Right hindlimb (tissue), 1 donor: ENCODE results near the gene TUBB4B.

ENCODE experiments used
- DNase-seq: peaks from one replicate; pipeline ENCODE4 v3.0.0-alpha.2; 2018

TUBB4B gene

DNA sequence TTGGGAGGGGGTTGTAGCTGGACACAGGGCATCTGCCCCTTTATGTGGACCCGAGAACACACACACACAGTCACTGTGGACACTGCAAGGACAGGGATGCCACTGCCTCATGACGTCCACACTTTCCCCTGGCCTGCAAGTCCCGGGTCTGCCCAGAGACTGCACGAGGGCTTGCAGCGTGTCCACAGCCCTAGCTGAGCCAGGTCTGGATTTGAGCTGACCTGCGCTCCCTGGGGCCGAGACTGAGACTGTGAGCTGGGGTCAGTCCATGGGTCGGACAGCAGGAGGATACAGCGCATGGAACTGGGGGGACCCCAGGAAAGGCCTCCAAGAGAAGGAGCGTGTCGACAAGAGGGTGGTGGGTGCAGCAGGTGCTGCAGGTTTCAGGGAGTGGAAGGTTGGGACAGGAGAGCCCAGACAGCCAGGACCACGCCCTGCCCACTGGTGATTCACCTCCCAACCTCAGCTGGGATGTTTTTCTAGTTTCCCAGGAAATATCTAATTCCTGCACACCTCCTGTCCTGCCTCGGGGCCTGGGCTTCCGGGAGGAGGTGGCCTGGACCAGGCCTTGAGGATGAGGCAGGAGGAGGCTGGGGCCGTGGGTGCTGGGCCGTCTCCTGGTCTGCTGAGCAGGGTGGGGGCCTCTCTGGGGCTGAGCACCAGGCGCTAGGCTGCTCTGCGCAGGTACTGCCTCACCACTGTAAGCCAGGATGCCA lies 14.6 kb upstream of the TUBB4B start:
- no peak for DNase-seq

DNA sequence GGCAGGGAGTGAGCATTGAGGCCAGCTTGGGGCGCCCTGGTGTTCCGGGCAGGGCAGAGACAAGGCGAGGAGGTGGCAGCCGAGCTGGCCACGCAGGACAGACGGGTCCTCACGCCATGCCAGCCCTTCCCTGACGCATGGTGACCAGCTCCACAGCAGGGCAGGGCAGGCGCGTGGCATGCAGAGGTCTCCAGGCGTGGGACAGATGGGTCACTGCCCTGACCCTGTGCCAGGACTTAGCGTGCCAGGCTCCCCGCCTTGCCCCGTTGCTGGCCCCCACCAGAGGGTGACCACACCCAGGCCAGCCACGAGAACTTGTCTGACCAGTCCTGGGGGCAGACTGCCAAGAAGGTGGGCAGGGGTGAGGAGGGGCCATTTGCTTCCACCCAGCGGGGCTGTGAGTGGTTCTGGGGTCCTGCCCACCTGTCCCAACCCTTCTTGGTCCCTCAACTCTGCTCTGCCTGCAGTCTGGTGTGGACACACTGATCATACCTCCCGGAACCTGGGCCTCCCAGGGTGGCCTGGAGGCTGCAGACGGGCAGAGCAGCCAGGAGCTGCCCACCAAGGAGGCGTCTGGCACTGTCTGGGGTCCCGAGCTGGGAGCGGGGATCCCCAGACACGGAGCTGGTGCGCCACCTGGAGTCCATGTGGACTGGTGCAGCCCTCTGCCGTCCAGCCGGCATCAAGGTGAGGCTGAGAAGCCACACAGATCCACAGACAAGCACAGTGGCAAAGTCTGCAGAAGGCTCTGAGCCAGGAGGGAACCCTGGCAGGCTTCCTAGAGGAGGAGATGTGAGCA lies 13.8 kb upstream of the TUBB4B start, which contains the start of gene RNF224:
TSS of gene RNF224 (plus strand) at position 449 of the 799 bp plus-strand sequence. CDS start 834 bp downstream, outside the sequence.
- DNase-seq, result peak; percentile 80

DNA sequence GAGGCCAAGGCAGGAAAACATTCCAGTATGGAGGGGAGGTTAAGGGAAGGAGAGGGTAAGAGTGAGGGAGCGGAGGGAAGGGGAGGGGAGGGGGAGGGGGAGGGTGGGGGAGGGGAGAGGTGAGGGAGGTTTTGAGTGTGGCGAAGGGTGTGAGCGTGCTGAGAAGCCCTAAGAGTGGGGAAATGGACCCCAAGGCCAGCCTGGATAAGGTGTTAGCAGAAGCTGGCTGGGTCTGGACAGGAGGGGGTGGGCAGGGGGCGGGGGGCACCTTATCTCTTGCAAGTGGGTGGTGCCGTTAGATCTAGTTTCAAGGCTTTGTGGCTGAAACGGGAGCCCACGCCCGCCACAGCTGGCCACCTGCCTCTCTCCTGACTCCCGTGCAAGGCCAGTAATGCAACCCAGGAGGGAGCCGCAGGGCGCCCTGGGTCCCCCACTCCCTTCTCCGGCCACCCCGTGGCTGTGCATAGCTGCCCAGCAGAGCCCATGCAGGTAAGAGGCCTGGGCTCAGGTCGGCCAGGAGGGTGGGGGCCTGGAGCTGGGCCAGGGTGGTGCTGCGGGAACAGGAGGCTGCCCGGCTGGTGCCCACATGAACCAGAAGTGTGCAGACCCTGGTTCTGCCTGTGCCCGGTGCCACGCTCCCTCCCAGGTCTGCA lies 13.1 kb upstream of the TUBB4B start:
- no peak for DNase-seq

DNA sequence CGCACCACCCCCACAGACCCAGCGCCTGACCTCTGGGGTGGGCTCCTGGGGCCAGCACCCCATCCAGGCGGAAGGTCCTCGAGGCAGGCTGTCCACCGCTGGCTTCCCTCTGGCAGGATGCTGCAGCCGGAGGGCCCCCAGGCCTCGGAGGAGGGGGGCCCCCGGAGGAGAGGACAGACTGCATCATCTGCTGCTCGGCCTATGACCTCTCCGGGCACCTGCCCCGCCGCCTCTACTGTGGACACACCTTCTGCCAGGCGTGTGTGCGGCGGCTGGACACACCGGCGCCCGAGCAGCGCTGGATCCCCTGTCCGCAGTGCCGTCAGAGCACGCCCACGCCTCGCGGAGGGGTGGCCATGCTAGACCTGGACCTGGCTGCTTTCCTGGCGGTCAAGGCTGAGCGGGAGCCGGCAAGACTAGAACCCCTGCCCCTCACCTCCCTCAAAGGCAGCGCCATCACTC lies 12.6 kb upstream of the TUBB4B start:
- no peak for DNase-seq

DNA sequence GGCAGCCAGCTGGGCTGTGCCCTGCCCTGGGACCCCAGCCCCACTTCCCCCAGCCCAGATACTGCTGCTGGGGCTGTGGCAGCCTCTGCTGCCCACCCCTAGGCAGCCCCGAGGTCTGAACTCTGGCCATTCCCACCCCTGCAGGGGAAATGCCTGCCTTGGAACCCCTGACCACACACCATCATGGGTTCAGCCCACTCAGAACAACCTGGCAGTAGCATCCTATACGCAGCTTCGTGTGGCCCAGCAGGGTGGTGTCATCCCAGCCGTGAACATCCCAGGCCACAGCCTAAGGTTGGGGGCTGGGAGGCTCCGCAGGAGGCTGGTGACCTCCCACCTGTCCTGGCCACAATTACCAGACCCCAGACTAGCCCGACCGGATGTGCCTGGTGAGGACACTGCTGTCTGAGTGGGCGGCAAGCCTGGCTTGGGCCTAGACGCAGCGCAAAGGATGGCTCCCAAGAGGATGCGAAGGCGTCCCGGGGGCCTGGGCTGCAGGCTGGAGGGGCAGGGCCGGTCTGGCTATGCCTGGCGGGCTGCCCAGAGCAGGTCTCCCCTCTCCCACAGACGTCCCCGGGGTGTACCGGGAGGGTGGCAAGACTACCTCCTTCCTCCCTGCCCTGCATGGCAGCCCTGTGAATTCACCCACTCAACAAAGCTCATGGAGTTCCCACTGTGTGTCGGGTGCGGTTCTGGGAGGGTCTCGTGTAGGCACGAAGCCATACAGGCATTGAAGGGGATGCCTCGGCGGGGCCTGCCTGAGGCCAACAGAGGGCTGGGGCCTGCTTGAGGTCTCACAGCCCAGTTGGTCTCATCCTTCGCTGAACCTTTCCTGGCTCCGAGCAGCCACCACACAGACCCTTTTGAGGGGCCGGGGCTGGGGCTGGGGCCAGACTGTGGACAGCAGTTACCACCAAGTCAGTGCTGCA lies 11.9 kb upstream of the TUBB4B start:
- no peak for DNase-seq

DNA sequence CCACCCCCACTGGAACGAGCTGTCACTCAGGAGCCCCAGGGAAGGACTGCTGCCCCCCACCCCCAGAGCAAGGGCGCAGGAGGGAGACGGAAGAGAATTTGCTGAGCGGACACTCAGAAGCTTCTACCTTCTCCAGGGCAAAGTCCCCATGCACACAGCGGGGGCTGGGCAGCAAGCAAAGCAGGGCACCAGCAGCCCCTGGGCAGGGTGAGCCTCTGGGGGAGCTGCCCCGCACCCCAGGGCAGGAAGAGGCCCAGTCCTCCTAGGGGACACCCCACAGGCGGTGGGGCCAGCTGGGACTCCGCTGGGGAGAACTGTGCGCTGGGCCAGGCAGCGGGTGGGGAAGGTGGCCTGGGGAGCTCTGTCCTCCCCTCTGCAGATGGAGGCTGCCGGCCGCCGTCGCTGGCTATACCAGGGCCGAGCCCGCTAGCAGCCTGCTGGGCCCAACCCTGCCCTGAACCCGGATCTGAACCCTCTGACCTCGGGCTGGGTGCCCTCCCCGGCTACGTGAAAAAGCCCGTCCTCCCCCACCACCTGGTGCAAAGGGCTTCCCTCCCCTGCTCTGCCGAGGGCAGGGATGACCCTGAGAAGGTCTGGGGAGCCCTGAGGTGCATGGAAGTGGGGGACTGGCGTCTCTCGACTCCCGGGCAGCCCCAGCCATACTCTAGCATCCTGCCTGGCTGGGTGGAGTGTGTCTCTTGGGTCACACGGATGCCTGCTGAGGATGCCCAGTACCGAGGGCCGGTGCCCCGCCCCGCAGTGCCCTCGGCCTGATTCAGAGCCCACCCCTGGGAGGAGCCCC lies 11.0 kb upstream of the TUBB4B start:
- DNase-seq, result no peak

GRCh38 chr9:137230705-137231371 lies 10.2 kb upstream of the TUBB4B start, which contains the start of gene SLC34A3:
Gene SLC34A3 (plus strand): TSS chr9:137230901. CDS start chr9:137231703, 802 bp downstream.
- DNase-seq, result no peak

DNA sequence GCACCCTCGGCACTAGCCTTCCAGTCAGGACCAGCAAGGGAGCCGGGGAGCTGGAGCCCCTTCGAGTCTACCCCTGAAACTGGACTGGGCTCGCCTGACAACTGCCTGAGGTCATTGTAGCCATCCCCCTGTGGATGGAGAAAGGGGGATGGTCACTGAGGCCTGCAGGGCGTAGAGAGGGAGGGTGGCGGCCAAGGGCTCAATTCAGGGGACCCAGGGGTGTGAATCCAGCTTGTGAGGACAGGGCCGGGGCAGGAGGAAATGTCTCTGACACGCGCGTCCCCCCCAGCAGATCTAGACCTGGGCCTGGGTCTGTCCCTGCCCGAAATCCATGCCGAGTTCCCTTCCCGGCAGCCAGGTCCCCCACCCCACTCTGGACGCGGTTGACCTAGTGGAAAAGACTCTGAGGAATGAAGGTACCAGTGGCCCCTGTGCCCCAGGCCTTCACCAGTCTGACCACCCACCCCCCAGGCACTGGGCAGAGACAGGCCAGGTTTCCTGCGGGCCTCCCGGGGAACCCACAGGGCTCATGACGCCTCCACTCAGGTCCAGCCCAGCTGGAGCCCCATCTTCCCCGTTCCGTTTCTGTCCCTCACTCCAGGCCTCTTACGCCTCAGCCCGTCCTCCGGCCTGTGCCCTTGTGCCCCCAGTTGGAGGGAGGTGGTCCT lies 9.6 kb upstream of the TUBB4B start:
- DNase-seq, result no peak

- DNase-seq, result no peak
Observed at GRCh38 chr9:137232101-137232500, 9.0 kb upstream of the TUBB4B start.

GRCh38 chr9:137232510-137232909 lies 8.6 kb upstream of the TUBB4B start:
- DNase-seq, result no peak

GRCh38 chr9:137233143-137233980 lies 7.7 kb upstream of the TUBB4B start:
- no peak for DNase-seq

- no peak for DNase-seq
Observed at GRCh38 chr9:137234055-137234697, 6.9 kb upstream of the TUBB4B start.

DNA sequence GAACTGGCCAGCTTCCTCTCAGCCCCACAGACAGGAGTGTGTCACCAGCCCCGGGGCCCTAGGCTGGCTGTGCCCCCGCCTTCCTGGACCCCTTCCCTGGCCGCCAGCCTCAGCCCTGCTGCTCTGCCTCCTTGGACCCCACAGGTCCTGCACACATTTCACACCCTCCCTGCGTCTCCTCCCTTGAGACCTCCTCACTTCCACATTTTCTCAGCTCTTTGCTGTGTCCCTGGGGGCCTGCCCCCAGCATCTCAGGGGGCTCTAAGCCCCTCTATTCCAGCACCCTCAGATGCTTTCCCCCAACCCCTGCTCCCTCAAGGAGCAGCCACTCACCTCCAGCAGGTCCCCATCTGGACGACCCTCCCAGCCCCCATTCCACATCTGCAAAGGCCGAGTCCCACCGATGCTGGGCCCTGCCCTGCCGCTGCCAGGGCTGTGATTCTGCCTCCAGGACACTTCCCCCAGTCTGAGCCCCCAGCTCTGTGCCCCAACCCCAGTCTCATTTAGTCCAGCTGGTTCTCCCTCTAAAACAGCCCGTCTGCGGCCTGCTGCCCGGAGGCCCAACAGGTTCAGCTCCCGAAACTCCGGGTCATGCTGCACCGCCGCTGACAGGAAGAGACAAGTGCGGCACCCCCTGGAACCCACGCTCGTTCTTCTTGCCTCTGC lies 6.2 kb upstream of the TUBB4B start:
- DNase-seq, result no peak

DNA sequence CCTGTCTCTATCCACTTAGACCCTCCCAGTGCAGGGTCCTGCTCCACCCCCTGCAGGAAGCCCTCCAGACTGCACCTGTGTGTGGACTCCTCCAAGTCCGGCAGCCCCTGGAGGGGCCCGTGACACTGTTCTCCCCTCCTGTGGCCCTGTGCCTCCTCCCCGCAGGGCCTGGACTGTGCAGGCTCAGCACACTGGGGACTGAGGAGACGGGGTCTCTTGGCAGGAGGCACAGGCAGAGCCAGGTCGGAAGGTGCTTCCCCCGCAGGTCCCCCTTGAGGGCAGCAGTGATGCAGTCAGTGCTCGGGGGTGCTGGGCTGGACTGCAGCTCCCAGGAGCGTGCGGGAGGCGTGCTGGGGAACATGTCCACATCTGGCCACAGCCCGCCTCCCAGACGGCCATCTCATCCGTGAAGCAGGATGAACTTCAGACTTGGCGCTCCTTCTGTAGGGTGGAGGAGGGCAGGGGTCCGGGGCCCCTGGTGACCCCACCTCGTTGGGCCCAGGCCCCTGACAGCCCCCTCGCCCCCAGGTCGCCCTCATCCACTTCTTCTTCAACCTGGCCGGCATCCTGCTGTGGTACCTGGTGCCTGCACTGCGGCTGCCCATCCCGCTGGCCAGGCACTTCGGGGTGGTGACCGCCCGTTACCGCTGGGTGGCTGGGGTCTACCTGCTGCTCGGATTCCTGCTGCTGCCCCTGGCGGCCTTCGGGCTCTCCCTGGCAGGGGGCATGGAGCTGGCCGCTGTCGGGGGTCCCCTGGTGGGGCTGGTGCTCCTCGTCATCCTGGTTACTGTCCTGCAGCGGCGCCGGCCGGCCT lies 5.5 kb upstream of the TUBB4B start:
- no peak for DNase-seq

DNA sequence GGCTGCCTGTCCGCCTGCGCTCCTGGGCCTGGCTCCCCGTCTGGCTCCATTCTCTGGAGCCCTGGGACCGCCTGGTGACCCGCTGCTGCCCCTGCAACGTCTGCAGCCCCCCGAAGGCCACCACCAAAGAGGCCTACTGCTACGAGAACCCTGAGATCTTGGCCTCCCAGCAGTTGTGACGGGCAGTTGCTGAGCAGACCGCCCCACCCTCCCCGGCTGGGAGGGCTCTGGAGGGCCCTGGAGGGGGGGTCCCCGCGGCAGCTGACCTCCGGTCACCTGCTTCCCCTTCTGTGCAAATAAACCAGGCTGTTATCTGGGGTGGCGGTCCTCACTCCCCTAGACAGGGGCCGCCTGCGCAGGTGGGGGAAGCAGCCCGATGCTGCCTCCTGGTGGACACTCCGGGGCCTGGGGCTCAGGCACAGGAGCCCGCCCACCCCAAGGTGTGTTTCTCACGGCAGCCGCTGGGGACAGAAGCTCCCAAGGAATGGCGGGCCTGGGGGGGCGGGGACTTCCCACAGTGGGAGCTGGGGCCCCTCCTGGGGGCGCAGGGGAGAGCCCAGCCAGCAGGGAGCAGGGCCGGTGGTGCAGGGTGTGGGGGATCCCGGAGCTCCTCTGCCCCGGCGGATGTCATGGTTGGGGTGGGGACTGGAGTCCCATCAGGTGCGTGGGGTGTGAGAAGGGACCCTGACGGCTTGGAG lies 4.7 kb upstream of the TUBB4B start:
- peak; percentile 85 for DNase-seq

GRCh38 chr9:137236936-137237421 lies 4.1 kb upstream of the TUBB4B start:
- no peak for DNase-seq
